IPS-18a (cell line): ENCODE measurements around the gene CAPN2.

Experiments
- H3K27ac ChIP-seq: one replicate; pipeline ENCODE4 v1.5.1; 2013; ENCODE audit warnings: low read length
- H3K27me3 ChIP-seq: one replicate; pipeline ENCODE4 v1.6.1; 2013; ENCODE audit warnings: mild to moderate bottlenecking, low read length; ENCODE audit not compliant: control insufficient read depth, insufficient read depth
- H3K36me3 ChIP-seq: one replicate; pipeline ENCODE4 v1.6.1; 2013; ENCODE audit warnings: low read depth, low read length; ENCODE audit not compliant: control insufficient read depth
- H3K4me1 ChIP-seq: one replicate; pipeline ENCODE4 v1.6.1; 2013; ENCODE audit warnings: low read depth, low read length; ENCODE audit not compliant: control insufficient read depth
- H3K4me3 ChIP-seq: one replicate; pipeline ENCODE4 v1.5.1; 2013; ENCODE audit warnings: low read length
- H3K9ac ChIP-seq: one replicate; pipeline ENCODE4 v1.6.1; 2013; ENCODE audit warnings: mild to moderate bottlenecking, low read length, moderate library complexity
- H3K9me3 ChIP-seq: one replicate; pipeline ENCODE4 v1.6.1; 2013; ENCODE audit warnings: low read depth, low read length; ENCODE audit not compliant: control insufficient read depth

The CAPN2 gene

DNA sequence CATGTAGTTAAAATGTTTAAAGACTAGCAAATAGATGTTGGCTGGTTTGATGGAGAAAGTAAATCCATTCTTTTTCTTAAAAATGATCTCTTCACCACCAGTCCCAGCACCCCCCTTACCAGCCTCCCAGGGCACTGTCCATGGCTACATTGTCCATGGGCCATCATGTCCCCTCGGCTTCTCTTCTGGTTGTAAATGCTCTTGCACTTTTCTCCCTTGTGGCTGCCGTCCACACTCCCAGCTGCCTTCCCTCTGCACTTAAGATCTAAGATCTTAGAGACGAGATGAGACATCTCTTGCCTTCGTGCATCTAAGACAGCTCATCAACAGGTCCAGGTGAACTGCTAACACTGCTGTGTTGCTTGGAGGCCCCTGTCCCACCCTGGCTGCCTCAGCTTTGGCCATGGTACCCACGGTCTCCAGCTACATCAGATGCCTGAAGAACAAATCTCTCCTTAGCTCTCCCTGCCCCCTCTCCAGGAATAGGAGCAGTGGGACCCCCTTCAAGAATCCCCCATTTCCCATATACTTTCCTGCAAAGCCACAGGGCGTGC is 11.1 kb downstream of the CAPN2 start:
- H3K4me1 ChIP-seq = peaks cover 27% of the 10 kb centered on the region
- peaks cover 13% of the 10 kb centered on the region for H3K27me3 ChIP-seq
- no peaks in the 10 kb centered on the region for H3K36me3 ChIP-seq
- no peaks in the 10 kb centered on the region for H3K9me3 ChIP-seq
- H3K27ac ChIP-seq = no peak overlapping the region
- no peak overlapping the region for H3K9ac ChIP-seq
- no peak overlapping the region for H3K4me3 ChIP-seq

- Histone ChIP-seq H3K9me3 (no peaks in the 10 kb centered on the region), H3K4me1 (peaks cover 21% of the 10 kb centered on the region), H3K36me3 (no peaks in the 10 kb centered on the region), H3K27ac (no peak overlapping the region), H3K4me3 (no peak overlapping the region), H3K27me3 (peaks cover 21% of the 10 kb centered on the region), H3K9ac (no peak overlapping the region)
Observed at GRCh38 chr1:223724376-223724775, 12.0 kb downstream of the CAPN2 start.

- Histone ChIP-seq H3K36me3 (no peaks in the 10 kb centered on the region), H3K9ac (no peak overlapping the region), H3K9me3 (no peaks in the 10 kb centered on the region), H3K4me1 (peaks cover 24% of the 10 kb centered on the region), H3K4me3 (no peak overlapping the region), H3K27me3 (peaks cover 30% of the 10 kb centered on the region), H3K27ac (no peak overlapping the region)
Observed at GRCh38 chr1:223725578-223725977, 13.2 kb downstream of the CAPN2 start.

- H3K9me3 ChIP-seq = no peaks in the 10 kb centered on the region
- H3K9ac ChIP-seq = peak overlapping the region; percentile 26
- H3K4me1 ChIP-seq = peaks cover 29% of the 10 kb centered on the region
- peaks cover 39% of the 10 kb centered on the region for H3K27me3 ChIP-seq
- H3K27ac ChIP-seq = peak overlapping the region; percentile 34
- no peak overlapping the region for H3K4me3 ChIP-seq
- no peaks in the 10 kb centered on the region for H3K36me3 ChIP-seq
Observed at GRCh38 chr1:223726380-223727001, 14.2 kb downstream of the CAPN2 start.

DNA sequence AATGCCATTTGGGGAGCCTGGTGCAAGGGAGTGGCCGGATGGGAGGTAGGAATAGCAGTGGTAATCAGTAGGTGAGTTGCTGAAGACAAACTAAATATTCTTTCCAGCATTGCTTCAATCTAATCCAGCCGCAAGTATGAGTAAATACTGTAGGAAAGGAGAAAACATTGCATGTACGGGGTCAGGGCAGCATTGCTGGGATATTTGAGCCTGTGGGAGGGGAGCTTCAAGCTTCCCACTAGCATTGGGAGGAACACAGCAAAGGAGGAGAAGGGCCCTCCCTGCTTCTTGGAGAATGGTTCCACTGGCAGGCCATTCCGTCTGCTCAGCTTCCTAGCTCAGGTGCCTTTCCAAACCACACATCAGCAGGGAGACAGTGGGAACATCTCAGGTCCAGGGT is 15.2 kb downstream of the CAPN2 start:
- no peak overlapping the region for H3K27ac ChIP-seq
- H3K36me3 ChIP-seq = no peaks in the 10 kb centered on the region
- H3K4me1 ChIP-seq = peaks cover 29% of the 10 kb centered on the region
- H3K9me3 ChIP-seq = no peaks in the 10 kb centered on the region
- peaks cover 50% of the 10 kb centered on the region for H3K27me3 ChIP-seq
- H3K9ac ChIP-seq = no peak overlapping the region
- H3K4me3 ChIP-seq = no peak overlapping the region

DNA sequence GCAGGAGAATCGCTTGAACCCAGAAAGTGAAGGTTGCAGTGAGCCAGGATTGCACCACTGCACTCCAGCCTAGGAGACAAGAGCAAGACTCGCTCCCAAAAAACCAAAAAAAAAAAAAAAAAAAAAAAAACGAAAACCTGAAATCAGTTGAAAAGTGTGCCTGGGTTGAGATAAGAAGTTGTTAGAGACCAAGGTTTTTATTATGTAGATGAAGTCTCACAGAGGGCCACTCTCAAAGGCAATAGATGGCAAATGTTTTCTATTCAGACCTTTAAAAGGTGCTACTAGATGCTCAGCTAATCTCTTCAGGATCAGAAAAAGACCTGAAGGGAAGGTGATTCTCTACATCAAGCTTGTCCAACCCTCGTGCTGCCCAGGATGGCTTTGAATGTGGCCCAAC is 17.6 kb downstream of the CAPN2 start:
- H3K4me1 ChIP-seq = peaks cover 40% of the 10 kb centered on the region
- peaks cover 51% of the 10 kb centered on the region for H3K27me3 ChIP-seq
- H3K27ac ChIP-seq = no peak overlapping the region
- no peak overlapping the region for H3K9ac ChIP-seq
- H3K4me3 ChIP-seq = no peak overlapping the region
- H3K9me3 ChIP-seq = no peaks in the 10 kb centered on the region
- H3K36me3 ChIP-seq = no peaks in the 10 kb centered on the region

DNA sequence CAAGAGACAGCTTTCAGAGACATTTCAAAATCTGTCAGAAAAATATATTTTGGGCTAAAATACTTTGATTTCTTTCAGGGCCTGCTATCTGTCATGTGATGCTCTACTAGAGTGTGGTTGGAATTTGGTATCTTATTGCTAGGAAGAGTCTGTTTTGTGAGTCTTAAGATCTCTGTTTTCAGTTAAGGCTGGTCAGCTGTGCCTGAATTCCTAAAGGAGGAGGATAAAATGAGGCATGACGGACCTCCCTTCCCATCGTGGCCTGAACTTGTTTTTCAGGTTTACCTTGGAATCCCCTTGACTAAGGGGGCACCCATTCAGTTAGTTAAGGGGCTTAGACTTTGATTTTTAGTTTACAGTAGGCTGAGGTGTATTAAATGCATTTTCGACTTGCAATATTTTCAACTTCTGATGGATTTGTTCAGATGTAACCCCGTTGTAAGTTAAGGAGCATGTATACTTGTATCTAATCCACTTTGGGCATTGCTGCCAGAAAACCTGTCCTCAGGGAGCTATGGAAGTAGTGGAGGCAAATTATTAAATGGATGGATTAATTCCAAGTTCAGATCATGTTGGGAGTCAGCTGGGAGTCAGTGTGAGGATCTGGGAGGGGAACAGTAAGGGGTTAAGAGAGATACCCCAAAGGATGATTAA is 18.3 kb downstream of the CAPN2 start:
- Histone ChIP-seq H3K4me1 (peaks cover 40% of the 10 kb centered on the region), H3K27ac (no peak overlapping the region)

DNA sequence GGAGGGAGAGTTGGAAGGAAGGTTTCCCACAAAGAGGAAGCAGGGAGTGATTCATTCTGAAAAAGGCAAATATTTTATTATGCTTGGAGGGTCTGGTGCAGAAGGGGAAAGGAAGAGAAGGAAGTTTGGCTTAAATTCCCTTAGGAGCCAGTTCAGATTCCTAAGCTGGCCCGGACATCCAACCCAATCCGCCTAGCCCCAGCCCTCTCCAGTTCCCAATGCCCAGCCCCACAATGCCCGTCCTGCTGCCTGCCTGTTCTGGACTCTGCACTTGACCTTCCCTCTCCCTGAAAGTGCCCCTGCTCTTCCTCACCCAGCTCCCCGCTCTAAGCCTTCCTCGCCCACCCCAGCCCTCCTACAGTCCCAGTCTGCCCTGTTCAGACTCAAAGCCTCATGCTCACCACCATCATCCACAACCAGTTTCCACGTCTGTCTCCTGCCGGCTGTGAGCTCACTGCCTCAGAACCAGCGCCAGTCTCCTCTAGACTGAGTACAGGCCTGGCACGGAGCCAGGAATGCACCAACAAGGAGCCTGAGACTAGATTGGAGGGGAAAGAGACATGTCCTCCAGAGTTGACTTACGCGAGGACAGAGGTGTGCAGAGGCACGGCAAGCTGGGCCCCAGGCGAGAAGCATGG is 18.9 kb downstream of the CAPN2 start:
- Histone ChIP-seq H3K36me3 (no peaks in the 10 kb centered on the region), H3K4me1 (peaks cover 34% of the 10 kb centered on the region), H3K4me3 (no peak overlapping the region), H3K9me3 (no peaks in the 10 kb centered on the region), H3K9ac (no peak overlapping the region), H3K27me3 (peaks cover 51% of the 10 kb centered on the region), H3K27ac (no peak overlapping the region)

More for the DNA sequence above, 18.3 kb downstream of the CAPN2 start:
- H3K9ac ChIP-seq = no peak overlapping the region
- H3K27me3 ChIP-seq = peaks cover 51% of the 10 kb centered on the region
- H3K36me3 ChIP-seq = no peaks in the 10 kb centered on the region
- H3K4me3 ChIP-seq = no peak overlapping the region
- no peaks in the 10 kb centered on the region for H3K9me3 ChIP-seq

DNA sequence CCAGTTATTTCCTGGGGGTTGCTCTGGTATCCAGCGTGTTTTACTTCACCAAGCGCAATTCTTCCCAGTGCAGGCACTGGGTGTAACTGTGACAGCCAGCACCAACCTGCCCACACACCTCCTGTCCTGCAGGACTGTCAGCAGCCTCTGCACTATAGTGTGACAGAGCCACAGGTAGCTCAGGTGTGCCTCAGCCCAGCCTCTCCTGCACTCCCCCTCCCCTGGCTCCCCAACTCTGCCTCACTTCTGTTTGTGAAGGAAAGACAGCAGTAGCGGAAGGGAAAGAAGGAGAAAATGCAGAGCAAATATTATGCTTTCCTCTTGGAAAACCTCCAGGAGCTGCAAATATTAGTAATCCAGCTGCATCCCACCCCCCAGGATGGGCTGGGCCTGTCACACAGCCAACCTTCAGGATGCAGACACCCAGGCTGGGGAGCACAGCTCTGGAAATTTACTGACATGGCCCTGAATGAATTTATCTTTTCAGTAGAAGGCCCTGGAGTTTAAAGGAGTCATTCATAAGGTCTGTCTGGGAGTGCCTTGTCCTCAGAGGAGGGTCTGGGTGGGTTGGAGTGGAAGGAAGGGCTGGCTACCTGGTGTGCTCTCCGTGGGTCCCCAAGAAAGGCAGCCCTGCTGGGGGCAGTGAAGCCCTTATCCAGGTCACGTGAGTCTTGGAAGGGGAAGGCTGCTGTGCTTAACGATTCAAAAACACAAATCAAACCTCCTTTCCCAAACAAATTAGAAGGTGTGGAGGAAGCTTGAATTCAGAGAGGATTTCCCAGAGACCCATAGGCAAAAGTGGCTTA is 20.9 kb downstream of the CAPN2 start:
- Histone ChIP-seq H3K27ac (no peak overlapping the region), H3K9ac (no peak overlapping the region), H3K4me1 (peaks cover 19% of the 10 kb centered on the region), H3K27me3 (peaks cover 42% of the 10 kb centered on the region), H3K36me3 (no peaks in the 10 kb centered on the region), H3K4me3 (no peak overlapping the region), H3K9me3 (no peaks in the 10 kb centered on the region)

- H3K27ac ChIP-seq = no peak overlapping the region
- H3K4me1 ChIP-seq = peaks cover 19% of the 10 kb centered on the region
- H3K9ac ChIP-seq = no peak overlapping the region
- H3K9me3 ChIP-seq = no peaks in the 10 kb centered on the region
- H3K36me3 ChIP-seq = no peaks in the 10 kb centered on the region
- H3K27me3 ChIP-seq = peaks cover 32% of the 10 kb centered on the region
- no peak overlapping the region for H3K4me3 ChIP-seq
Observed at GRCh38 chr1:223733898-223734852, 21.8 kb downstream of the CAPN2 start.
